Brain microvascular endothelial cell (primary cell): ENCODE measurements around the gene DUSP7.

ENCODE experiments used
- DNase-seq: peaks from one replicate; pipeline ENCODE4 v3.0.0-alpha.2; 2020
- H3K27ac ChIP-seq: fragments of 250-450 bp; sonication (Bioruptor Pico); 2 replicates; pipeline ENCODE4 v1.5.1; 2020; ENCODE audit warnings: mild to moderate bottlenecking, moderate library complexity
- H3K27me3 ChIP-seq: fragments of 250-450 bp; sonication (Bioruptor Pico); replicated peaks from 2 replicates; pipeline ENCODE4 v1.5.1; 2020; ENCODE audit warnings: mild to moderate bottlenecking
- H3K36me3 ChIP-seq: fragments of 250-450 bp; sonication (Bioruptor Pico); replicated peaks from 2 replicates; pipeline ENCODE4 v1.5.1; 2020; ENCODE audit warnings: mild to moderate bottlenecking
- H3K4me3 ChIP-seq: 2 replicates; pipeline ENCODE4 v1.5.1; 2011; ENCODE audit warnings: low read depth, mild to moderate bottlenecking, control low read depth, low read length, moderate library complexity
- in situ Hi-C: cut with HindIII; loops from 2 replicates; pipeline ENCODE4 v1.10.0; 2017; ENCODE audit warnings: low sequenced_read_pairs, low pct_ligation_motif_present
- TF ChIP-seq, protein P1 (sequence below): IDR thresholded peaks from 2 replicates; pipeline ENCODE4 v1.5.1; 2011; ENCODE audit warnings: low read depth, mild to moderate bottlenecking, moderate library complexity, low read length, control low read depth, inconsistent platforms; ENCODE audit errors: missing control alignments

The DUSP7 gene

DNA sequence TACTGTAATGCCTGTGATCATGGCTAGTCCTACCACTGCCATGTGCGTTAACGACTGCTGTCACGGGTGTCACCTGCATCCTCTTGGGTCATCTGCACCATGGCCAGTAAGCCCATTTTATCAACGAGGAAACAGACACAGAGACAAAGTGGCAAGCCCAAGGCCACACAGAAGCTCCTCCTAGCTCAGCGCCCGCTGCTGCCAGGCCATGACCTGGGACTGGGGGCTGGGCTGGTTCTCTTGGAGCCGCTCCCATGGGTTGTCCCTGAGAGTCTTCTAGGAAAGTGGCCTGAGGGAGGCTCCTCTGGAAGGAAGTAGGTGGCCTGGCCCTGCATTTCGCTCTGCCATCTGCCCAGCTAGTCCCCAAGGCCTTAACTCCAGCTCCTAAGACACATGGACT is 4.9 kb downstream of the DUSP7 start:
- Histone ChIP-seq H3K27ac (no peak overlapping the region), H3K36me3 (peaks cover 22% of the 10 kb centered on the region), H3K4me3 (no peak overlapping the region), H3K27me3 (no peaks in the 10 kb centered on the region)
- TF ChIP-seq, protein P1, sequence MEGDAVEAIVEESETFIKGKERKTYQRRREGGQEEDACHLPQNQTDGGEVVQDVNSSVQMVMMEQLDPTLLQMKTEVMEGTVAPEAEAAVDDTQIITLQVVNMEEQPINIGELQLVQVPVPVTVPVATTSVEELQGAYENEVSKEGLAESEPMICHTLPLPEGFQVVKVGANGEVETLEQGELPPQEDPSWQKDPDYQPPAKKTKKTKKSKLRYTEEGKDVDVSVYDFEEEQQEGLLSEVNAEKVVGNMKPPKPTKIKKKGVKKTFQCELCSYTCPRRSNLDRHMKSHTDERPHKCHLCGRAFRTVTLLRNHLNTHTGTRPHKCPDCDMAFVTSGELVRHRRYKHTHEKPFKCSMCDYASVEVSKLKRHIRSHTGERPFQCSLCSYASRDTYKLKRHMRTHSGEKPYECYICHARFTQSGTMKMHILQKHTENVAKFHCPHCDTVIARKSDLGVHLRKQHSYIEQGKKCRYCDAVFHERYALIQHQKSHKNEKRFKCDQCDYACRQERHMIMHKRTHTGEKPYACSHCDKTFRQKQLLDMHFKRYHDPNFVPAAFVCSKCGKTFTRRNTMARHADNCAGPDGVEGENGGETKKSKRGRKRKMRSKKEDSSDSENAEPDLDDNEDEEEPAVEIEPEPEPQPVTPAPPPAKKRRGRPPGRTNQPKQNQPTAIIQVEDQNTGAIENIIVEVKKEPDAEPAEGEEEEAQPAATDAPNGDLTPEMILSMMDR = no peak
- DNase-seq = no peak
- in situ Hi-C loops = no loop called here

DNA sequence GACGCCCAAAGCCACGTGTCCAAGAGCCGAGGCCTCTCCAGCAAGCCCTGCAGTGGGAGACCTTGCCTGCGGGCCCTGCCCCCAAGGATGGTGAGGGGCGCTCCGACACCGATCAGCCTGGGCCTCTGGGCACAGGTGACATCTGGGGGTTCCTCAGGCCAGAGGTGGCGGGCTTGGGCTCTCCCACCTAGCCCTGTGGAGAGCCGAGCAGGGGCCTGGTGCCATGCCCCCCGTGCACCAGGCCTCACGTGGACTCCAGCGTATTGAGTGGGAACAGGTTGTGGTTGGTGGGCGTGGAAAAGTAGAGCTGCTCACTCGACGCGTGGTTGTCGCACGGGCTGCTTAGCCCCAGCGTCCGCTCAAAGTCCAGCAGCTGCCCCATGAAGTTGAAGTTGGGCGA is 5.8 kb downstream of the DUSP7 start:
- H3K27ac ChIP-seq = no peak overlapping the region
- no peaks in the 10 kb centered on the region for H3K27me3 ChIP-seq
- no peak for DNase-seq
- H3K4me3 ChIP-seq = no peak overlapping the region
- peaks cover 22% of the 10 kb centered on the region for H3K36me3 ChIP-seq
- in situ Hi-C loops = no loop called here
- TF ChIP-seq, protein P1 = no peak

DNA sequence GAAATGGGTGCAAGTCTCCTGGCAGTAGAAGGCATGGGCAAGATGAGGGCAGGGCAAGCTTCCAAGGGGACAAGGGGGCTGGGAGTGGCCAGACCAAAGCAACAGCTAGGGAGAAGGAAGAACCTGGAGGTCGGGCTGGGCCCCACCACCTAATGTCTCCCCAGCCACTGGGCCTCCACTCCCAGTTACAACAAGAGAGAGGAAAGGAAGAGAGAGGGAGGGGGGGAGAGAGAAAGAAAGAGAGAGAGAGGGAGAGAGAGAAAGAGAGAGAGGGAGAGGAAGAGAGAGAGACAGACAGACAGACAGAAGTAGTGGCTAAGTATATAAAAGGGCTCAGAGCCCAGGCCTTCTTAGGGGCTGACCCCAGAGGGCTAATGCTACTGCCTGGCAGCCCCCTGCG is 6.9 kb downstream of the DUSP7 start:
- Histone ChIP-seq H3K36me3 (peaks cover 22% of the 10 kb centered on the region), H3K27ac (no peak overlapping the region), H3K4me3 (no peak overlapping the region), H3K27me3 (no peaks in the 10 kb centered on the region)
- DNase-seq = no peak
- in situ Hi-C loops = no loop called here
- TF ChIP-seq, protein P1 = no peak

DNA sequence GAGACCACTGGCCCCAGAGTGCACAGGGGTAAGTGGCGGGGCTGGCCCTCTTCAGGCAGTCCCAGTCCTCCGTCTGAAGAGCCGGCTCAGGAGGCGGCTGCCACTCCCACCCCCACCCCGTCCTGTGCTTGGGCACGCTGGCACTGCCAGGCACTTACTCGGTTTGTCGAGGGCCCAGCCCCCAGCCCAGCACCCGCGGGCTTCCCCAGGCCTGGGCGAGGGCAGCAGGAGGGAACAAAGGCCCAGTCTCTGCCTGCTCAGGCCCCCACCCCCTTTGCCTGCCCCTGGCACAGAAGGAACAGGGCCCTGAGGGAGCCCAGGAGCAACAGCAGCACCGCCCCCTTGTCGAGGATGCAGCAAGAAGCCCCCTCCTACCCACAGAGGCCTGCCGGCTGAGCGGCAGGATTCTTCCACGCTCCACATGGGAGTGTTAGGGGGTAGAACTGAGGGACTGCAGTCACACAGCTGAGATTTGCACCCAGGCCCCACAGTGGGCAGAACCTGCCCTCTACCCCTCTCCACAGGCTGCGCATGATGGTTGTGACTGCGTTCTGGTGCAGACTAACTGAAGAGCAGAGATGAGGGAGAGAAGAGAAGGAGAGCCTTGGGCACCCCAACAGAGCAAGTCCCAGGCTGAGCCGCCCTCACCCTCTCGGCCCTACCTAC is 8.9 kb downstream of the DUSP7 start:
- TF ChIP-seq, protein P1 = no peak
- in situ Hi-C loops = no loop called here
- no peaks in the 10 kb centered on the region for H3K27me3 ChIP-seq
- H3K4me3 ChIP-seq = no peak overlapping the region
- H3K27ac ChIP-seq = peak overlapping the region; percentile 87
- H3K36me3 ChIP-seq = peaks cover 22% of the 10 kb centered on the region
- DNase-seq = no peak

DNA sequence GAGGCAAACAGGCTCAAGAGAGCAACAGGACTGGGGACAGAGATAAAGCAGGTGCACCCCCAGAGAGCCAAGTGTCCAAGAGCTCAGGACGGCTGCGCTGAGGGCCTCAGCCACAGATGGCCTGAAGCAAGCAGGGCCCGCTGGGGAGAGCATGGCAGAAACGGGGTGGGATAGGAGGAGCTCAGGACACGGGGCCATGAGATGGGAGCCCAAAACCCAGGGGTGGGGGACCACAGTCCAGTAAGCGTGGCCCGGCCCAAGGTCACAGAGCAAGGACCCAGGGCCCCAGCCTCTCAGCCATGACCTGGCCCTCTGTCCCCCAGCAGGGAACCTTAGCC is 9.5 kb downstream of the DUSP7 start:
- in situ Hi-C loops = no loop called here
- no peaks in the 10 kb centered on the region for H3K27me3 ChIP-seq
- peaks cover 18% of the 10 kb centered on the region for H3K36me3 ChIP-seq
- TF ChIP-seq, protein P1 = no peak
- H3K27ac ChIP-seq = peak overlapping the region; percentile 87
- H3K4me3 ChIP-seq = no peak overlapping the region
- no peak for DNase-seq
